Naive B cell (primary cell): ENCODE data around the gene LNX2. TPM values are rescaled to one million over a fixed set of nuclear protein-coding genes. Genes with fewer than 3 reads are reported as not detected.

Experiments
- ATAC-seq, 2 donors: fragments of 150-1000 bp; cut with Tn5 transposase; 2 replicates each; pipeline ENCODE4 v1.10.0; 2021; ENCODE audit warnings: low read depth in 2 of 2, mild to moderate bottlenecking in 2 of 2, moderate library complexity in 2 of 2
- DNase-seq: peaks from one replicate; pipeline ENCODE4 v3.0.0; 2022
- H3K27ac Mint-ChIP-seq, 6 donors: one replicate each; pipeline ENCODE4 v1.8.0; 2020 to 2022; ENCODE audit warnings: mild to moderate bottlenecking in 6 of 6, mixed read lengths in 6 of 6, moderate library complexity in 5 of 6, inconsistent platforms in 2 of 6
- H3K27me3 Mint-ChIP-seq, 3 donors: one replicate each; pipeline ENCODE4 v1.8.0; 2021 to 2022; ENCODE audit warnings: mixed read lengths in 3 of 3, mild to moderate bottlenecking in 1 of 3
- H3K36me3 Mint-ChIP-seq, 2 donors: one replicate each; pipeline ENCODE4 v1.8.0; 2020 to 2022; ENCODE audit warnings: mixed read lengths in 2 of 2, inconsistent platforms in 1 of 2, mild to moderate bottlenecking in 1 of 2
- H3K4me1 Mint-ChIP-seq, 3 donors: one replicate each; pipeline ENCODE4 v1.8.0; 2020 to 2022; ENCODE audit warnings: mixed read lengths in 3 of 3, inconsistent platforms in 1 of 3, mild to moderate bottlenecking in 1 of 3, moderate library complexity in 1 of 3
- H3K4me3 Mint-ChIP-seq, 8 donors: one replicate each; pipeline ENCODE4 v1.8.0; 2020 to 2022; ENCODE audit warnings: mild to moderate bottlenecking in 8 of 8, mixed read lengths in 8 of 8, moderate library complexity in 8 of 8, inconsistent platforms in 2 of 8
- H3K9me3 Mint-ChIP-seq, 7 donors: one replicate each; pipeline ENCODE4 v1.8.0; 2020 to 2022; ENCODE audit warnings: mixed read lengths in 7 of 7, mild to moderate bottlenecking in 5 of 7, inconsistent platforms in 2 of 7, moderate library complexity in 1 of 7
- polyA plus RNA-seq, 6 donors: library from polyadenylated mRNA; unstranded; fragments of 300-500 nt; fragmentation: Illumina TruSeq; gene quantifications; one replicate each; pipeline ENCODE4 v1.2.3, GENCODE V29; 2021; ENCODE audit warnings: low read depth in 6 of 6

The LNX2 gene
- polyA plus RNA-seq, 6 donors from 2014 or later: 3.4 to 13.6 (median 4.8) TPM

GRCh38 chr13:27619728-27620376 lies 477 bp downstream of the LNX2 start:
- peaks cover 48 to 51% (median 49%) of the 10 kb centered on the region in 3 donors for H3K4me1 Mint-ChIP-seq

GRCh38 chr13:27619093-27619727 lies 1.1 kb downstream of the LNX2 start:
- ATAC-seq: no peak
- DNase-seq: no peak
- H3K4me3 Mint-ChIP-seq: peak overlapping the region; percentile 87 to 99 (median 94)
- no peaks in the 10 kb centered on the region for H3K27me3 Mint-ChIP-seq
- no peaks in the 10 kb centered on the region for H3K9me3 Mint-ChIP-seq
- H3K27ac Mint-ChIP-seq: peak overlapping the region in 4 of 6 donors; percentile 89 to 98 (median 90)
- no peaks in the 10 kb centered on the region for H3K36me3 Mint-ChIP-seq
- H3K4me1 Mint-ChIP-seq: peaks cover 47 to 54% (median 52%) of the 10 kb centered on the region in 3 donors

More at GRCh38 chr13:27619728-27620376, 477 bp downstream of the LNX2 start:
- Mint-ChIP-seq H3K9me3 (no peaks in the 10 kb centered on the region), H3K27me3 (no peaks in the 10 kb centered on the region), H3K4me3 (peak overlapping the region; percentile 87 to 99 (median 94)), H3K27ac (peak overlapping the region in 5 of 6 donors; percentile 70 to 98 (median 90)), H3K36me3 (peaks cover 0 to 3% of the 10 kb centered on the region in 2 donors)
- peak; percentile 15 to 16 for ATAC-seq
- DNase-seq: no peak

DNA sequence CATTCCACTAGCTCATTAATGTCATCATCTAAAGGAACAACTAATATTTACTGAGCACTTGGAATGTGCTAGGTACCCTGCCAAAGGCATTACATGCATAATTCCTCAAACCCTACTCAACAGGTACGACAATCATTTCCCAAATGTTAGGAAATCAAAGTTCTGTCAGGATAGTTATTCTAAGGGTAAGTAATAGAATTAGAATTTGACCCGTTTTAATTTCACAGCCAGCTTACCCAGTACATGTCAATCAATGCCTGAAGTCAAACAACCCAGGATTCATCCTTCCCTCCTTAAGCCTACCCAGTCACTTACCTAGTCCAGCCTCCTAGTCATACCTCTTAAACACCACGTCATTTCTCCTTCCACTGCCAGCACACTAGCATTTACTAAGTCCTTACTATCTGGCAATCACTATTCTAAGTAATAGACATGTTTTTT lies 2.4 kb downstream of the LNX2 start:
- no peak for ATAC-seq
- Mint-ChIP-seq H3K9me3 (no peaks in the 10 kb centered on the region), H3K27me3 (no peaks in the 10 kb centered on the region), H3K36me3 (no peaks in the 10 kb centered on the region), H3K27ac (peak overlapping the region in 1 of 6 donors; percentile 2), H3K4me3 (peak overlapping the region in 2 of 8 donors; percentile 53 to 99), H3K4me1 (peaks cover 39 to 50% (median 49%) of the 10 kb centered on the region in 3 donors)
- DNase-seq: no peak

GRCh38 chr13:27613628-27614027 lies 6.7 kb downstream of the LNX2 start:
- no peak for ATAC-seq
- Mint-ChIP-seq H3K4me3 (no peak overlapping the region), H3K27ac (no peak overlapping the region), H3K4me1 (peaks cover 49 to 59% (median 51%) of the 10 kb centered on the region in 3 donors), H3K27me3 (no peaks in the 10 kb centered on the region), H3K36me3 (no peaks in the 10 kb centered on the region), H3K9me3 (no peaks in the 10 kb centered on the region)
- no peak for DNase-seq

DNA sequence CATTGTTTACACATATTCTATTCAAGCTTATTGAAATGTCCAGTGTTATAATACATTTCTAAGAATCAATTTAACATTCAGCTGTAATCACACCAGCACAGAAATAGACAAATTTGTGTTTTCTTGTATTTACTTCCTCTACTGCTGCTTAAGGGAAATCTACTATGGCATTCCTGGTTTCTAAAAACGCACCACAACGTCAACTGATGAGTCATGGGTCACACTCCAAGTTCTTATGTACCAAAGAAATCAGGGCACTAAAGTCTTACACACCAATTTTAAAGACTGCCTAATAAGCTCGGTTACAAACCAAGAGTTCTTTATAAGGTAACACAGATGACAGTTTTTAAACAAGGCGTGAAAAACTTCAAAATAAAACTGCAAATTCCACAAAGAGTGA lies 13.2 kb downstream of the LNX2 start:
- H3K9me3 Mint-ChIP-seq: peaks cover 0 to 3% (median 0%) of the 10 kb centered on the region in 7 donors
- DNase-seq (no peak), ATAC-seq (no peak)
- H3K4me1 Mint-ChIP-seq: peaks cover 37 to 52% (median 43%) of the 10 kb centered on the region in 3 donors
- no peaks in the 10 kb centered on the region for H3K36me3 Mint-ChIP-seq
- no peak overlapping the region for H3K4me3 Mint-ChIP-seq
- H3K27me3 Mint-ChIP-seq: no peaks in the 10 kb centered on the region
- H3K27ac Mint-ChIP-seq: no peak overlapping the region

- DNase-seq: no peak
Observed at GRCh38 chr13:27605610-27606200, 14.6 kb downstream of the LNX2 start.

GRCh38 chr13:27605099-27605498 lies 15.2 kb downstream of the LNX2 start:
- H3K4me3 Mint-ChIP-seq: no peak overlapping the region
- no peaks in the 10 kb centered on the region for H3K36me3 Mint-ChIP-seq
- peaks cover 0 to 3% (median 0%) of the 10 kb centered on the region in 7 donors for H3K9me3 Mint-ChIP-seq
- ATAC-seq: no peak
- no peaks in the 10 kb centered on the region for H3K27me3 Mint-ChIP-seq
- peak overlapping the region in 1 of 6 donors; percentile 61 for H3K27ac Mint-ChIP-seq
- H3K4me1 Mint-ChIP-seq: peaks cover 23 to 43% (median 31%) of the 10 kb centered on the region in 3 donors
- DNase-seq: no peak

More at GRCh38 chr13:27605610-27606200, 14.6 kb downstream of the LNX2 start:
- no peaks in the 10 kb centered on the region for H3K36me3 Mint-ChIP-seq
- H3K9me3 Mint-ChIP-seq: peaks cover 0 to 3% (median 0%) of the 10 kb centered on the region in 7 donors
- H3K4me3 Mint-ChIP-seq: no peak overlapping the region
- ATAC-seq: no peak
- H3K4me1 Mint-ChIP-seq: peaks cover 28 to 46% (median 36%) of the 10 kb centered on the region in 3 donors
- H3K27ac Mint-ChIP-seq: peak overlapping the region in 2 of 6 donors; percentile 29 to 69
- H3K27me3 Mint-ChIP-seq: no peaks in the 10 kb centered on the region

DNA sequence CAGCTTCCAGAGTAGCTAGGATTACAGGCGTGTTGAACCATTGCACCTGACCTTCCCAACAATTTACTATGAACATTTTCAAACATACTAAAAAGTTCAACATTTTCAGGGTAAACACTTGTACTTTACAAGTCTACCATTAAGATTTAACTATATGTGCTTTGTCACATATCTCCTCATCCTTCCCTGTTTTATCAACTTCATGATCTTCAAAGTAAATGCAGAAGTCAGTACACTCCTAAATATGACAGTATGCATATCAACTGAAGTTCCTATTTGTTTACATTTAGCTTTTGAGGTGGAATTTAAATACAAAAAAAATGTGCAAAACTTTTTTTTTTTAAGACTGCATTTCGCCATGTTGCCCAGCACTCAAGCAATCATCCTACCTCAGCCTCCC lies 18.5 kb downstream of the LNX2 start:
- H3K4me1 Mint-ChIP-seq: peaks cover 11 to 27% (median 23%) of the 10 kb centered on the region in 3 donors
- DNase-seq: no peak
- H3K4me3 Mint-ChIP-seq: no peak overlapping the region
- ATAC-seq: no peak
- H3K36me3 Mint-ChIP-seq: no peaks in the 10 kb centered on the region
- H3K27ac Mint-ChIP-seq: no peak overlapping the region
- H3K9me3 Mint-ChIP-seq: peaks cover 0 to 3% (median 0%) of the 10 kb centered on the region in 7 donors
- no peaks in the 10 kb centered on the region for H3K27me3 Mint-ChIP-seq

GRCh38 chr13:27601208-27601607 lies 19.1 kb downstream of the LNX2 start:
- no peak for ATAC-seq
- H3K36me3 Mint-ChIP-seq: no peaks in the 10 kb centered on the region
- no peak overlapping the region for H3K27ac Mint-ChIP-seq
- H3K4me3 Mint-ChIP-seq: no peak overlapping the region
- H3K27me3 Mint-ChIP-seq: no peaks in the 10 kb centered on the region
- peaks cover 0 to 3% (median 0%) of the 10 kb centered on the region in 7 donors for H3K9me3 Mint-ChIP-seq
- peaks cover 11 to 21% (median 19%) of the 10 kb centered on the region in 3 donors for H3K4me1 Mint-ChIP-seq
- DNase-seq: no peak

GRCh38 chr13:27600711-27601110 lies 19.6 kb downstream of the LNX2 start:
- DNase-seq (no peak), ATAC-seq (no peak)
- peaks cover 11 to 17% (median 16%) of the 10 kb centered on the region in 3 donors for H3K4me1 Mint-ChIP-seq
- H3K36me3 Mint-ChIP-seq: no peaks in the 10 kb centered on the region
- peaks cover 0 to 3% (median 0%) of the 10 kb centered on the region in 7 donors for H3K9me3 Mint-ChIP-seq
- no peaks in the 10 kb centered on the region for H3K27me3 Mint-ChIP-seq
- no peak overlapping the region for H3K27ac Mint-ChIP-seq
- no peak overlapping the region for H3K4me3 Mint-ChIP-seq

DNA sequence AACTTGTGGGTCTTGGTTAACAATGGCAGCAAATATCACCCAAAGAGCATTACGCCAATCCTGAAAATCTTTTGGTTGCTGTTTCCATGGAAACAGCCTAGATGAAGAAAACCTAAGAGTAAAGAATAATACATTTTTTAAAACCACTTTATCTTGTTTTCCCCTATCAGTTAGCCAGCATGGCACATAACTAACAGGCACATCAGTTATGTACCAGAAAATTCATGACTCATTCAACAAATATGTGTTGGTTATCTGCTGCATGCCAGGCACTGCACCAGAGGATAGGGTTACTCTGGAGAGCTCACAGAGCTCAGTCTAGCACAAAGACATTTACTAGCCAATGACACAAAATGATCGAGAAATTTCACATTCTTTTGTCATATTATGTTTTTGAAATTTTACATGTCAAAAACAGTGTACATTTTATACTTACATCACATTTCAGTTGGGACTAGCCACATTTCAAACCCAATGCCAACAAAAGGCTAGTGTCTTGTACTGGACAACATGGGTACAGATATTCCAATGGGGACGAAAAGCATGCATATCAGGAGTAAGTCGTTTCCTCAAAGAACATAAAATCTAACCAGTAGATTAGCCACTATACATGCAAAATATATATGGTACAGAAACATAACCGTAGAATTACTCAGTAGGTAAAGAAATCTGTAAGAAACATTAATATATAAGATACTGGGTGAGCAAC lies 20.3 kb downstream of the LNX2 start:
- Mint-ChIP-seq H3K27me3 (no peaks in the 10 kb centered on the region), H3K4me3 (no peak overlapping the region), H3K36me3 (no peaks in the 10 kb centered on the region), H3K27ac (no peak overlapping the region), H3K4me1 (peaks cover 9 to 14% (median 12%) of the 10 kb centered on the region in 3 donors), H3K9me3 (peaks cover 0 to 3% (median 0%) of the 10 kb centered on the region in 7 donors)
- DNase-seq: no peak
- ATAC-seq: no peak

- H3K27ac Mint-ChIP-seq: no peak overlapping the region
Observed at GRCh38 chr13:27599096-27599495, 21.2 kb downstream of the LNX2 start.

More at GRCh38 chr13:27599096-27599495, 21.2 kb downstream of the LNX2 start:
- DNase-seq: no peak
- H3K27me3 Mint-ChIP-seq: no peaks in the 10 kb centered on the region
- H3K36me3 Mint-ChIP-seq: no peaks in the 10 kb centered on the region
- H3K4me3 Mint-ChIP-seq: no peak overlapping the region
- H3K4me1 Mint-ChIP-seq: peaks cover 6 to 9% (median 8%) of the 10 kb centered on the region in 3 donors
- ATAC-seq: no peak
- peaks cover 0 to under 1% (median 0%) of the 10 kb centered on the region in 7 donors for H3K9me3 Mint-ChIP-seq
